ENCODE data around the gene PARP12. TPM values are rescaled to one million over a fixed set of nuclear protein-coding genes. Genes with fewer than 3 reads are reported as not detected.

Gene PARP12
- total and polyA plus RNA-seq, 2 of the 13 experiments (the other 11 are each of a cell fraction or from before 2014, with no cell fraction given), result 15.5 to 35.2 TPM

DNA sequence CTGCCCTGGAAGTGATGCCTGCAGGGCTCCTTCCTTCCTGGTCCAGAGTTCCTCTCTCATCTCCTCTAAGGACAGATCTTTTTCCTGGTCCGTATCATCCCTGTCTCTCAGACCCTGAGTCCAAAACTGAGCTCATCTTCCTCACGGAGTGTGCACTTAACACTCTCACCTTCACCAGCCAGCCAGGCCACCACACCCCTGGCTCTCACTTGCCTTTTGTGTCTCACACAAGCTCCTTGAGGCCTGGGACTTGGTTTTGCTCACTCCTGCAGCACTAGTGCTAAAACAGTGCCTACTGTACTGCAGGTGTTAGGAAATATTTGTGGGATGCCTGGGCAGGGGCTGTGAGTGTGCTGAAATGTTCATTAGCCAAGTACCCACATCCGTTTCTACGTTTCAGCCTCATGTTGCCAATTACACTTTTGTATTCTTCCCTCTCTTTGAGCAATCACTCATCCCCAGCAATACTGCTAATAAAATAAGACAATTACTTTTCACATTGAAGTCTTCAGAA lies 21.4 kb upstream of the PARP12 start:
- no peak for ATAC-seq
- Histone ChIP-seq H3K79me2 (ENCODE audit: insufficient read depth, low read length) (no peaks in the 10 kb centered on the region), H3K9ac (ENCODE audit: insufficient read depth, low read depth, low read length) (no peak overlapping the region), H3K36me3 (replicated peaks in 1 of 2; ENCODE audit: control insufficient read depth in 1 of 2, insufficient read depth in 2 of 2, low read length in 2 of 2) (peaks cover 0 to 3% of the 10 kb centered on the region in 2 experiments; a peak in 2 of 5 replicates), H3K4me3 (replicated peaks in 1 of 3; ENCODE audit: insufficient read depth in 1 of 3, low read depth in 2 of 3, low read length in 3 of 3) (no peak overlapping the region), H3K4me1 (ENCODE audit: insufficient read depth, low read length) (peaks cover 21% of the 10 kb centered on the region), H3K27ac (ENCODE audit: extremely low read length, insufficient read depth, low read length) (no peak overlapping the region), H3K9me3 (ENCODE audit: low read length) (no peaks in the 10 kb centered on the region), H3K4me2 (ENCODE audit: low read depth, low read length) (no peak overlapping the region), H2AFZ (ENCODE audit: low read length) (no peak overlapping the region), H4K20me1 (ENCODE audit: insufficient read depth, low read length) (no peaks in the 10 kb centered on the region; the same call in 1 of the 2 replicates), H3K27me3 (ENCODE audit: control insufficient read depth in 1 of 2, insufficient read depth in 2 of 2, low read length in 2 of 2) (no peaks in the 10 kb centered on the region)
- no peak for TF ChIP-seq HDAC2 (CRISPR knock-in tag; IDR thresholded peaks at IDR 0.05)
- TF ChIP-seq SSRP1 (CRISPR knock-in tag; IDR thresholded peaks at IDR 0.05), result peak; percentile 46; the same call in 1 of the 2 replicates
- 0 out of 2 replicates have a peak, but pooled peaks have one; percentile 15 for TF ChIP-seq POLR2G (IDR thresholded peaks at IDR 0.05; ENCODE audit: low read depth, low read length)
- no peak for TF ChIP-seq NCOR1 (IDR thresholded peaks at IDR 0.05; ENCODE audit: borderline replicate concordance, low read length)
- TF ChIP-seq SKIL (CRISPR knock-in tag; IDR thresholded peaks at IDR 0.05; ENCODE audit: borderline replicate concordance), result no peak
- TF ChIP-seq RBM22 (optimal IDR thresholded peaks at IDR 0.05; ENCODE audit: low read length), result peak; percentile 71
- TF ChIP-seq POLR2AphosphoS2 (IDR thresholded peaks at IDR 0.05; ENCODE audit: low read depth, low read length), result 0 out of 2 replicates have a peak, but pooled peaks have one; percentile 42
- 98% methylated on average over 4 of the region's 4 CpGs for WGBS (ENCODE audit: low lambda C conversion rate)
- ChIA-PET POLR2A (no interaction called here), CTCF (ENCODE audit: low intra/inter-chr PET ratio, low total read pairs) (no interaction called here)
- intact Hi-C loops (cut with micrococcal nuclease; ENCODE audit: unreplicated experiment) (no loop called here), in situ Hi-C loops (cut with HindIII; ENCODE audit: extremely low pct_ligation_motif_present, low pct_unique_long_range_greater_than_20kb) (loop anchor here (25.0 kb wide), 1 partner anchor 253 kb away; no protein-coding TSS in a partner anchor)
- DNase-seq (ENCODE audit: low spot score), result no peak
- no peak for FAIRE-seq
- BruUV-seq (replicated peaks), result no TSS peak
